SK-N-SH (cell line): ENCODE data around the gene KRTAP3-2.

Experiments
- GABPA ChIP-seq: IDR thresholded peaks from 2 replicates; pipeline ENCODE4 v1.4.0; 2012; ENCODE audit warnings: low read depth, mild to moderate bottlenecking
- MEF2A ChIP-seq: IDR thresholded peaks from 2 replicates; pipeline ENCODE4 v1.4.0; 2012; ENCODE audit warnings: low read depth, borderline replicate concordance
- SMC3 ChIP-seq: IDR thresholded peaks from 2 replicates; pipeline ENCODE4 v1.6.1; 2012; ENCODE audit warnings: low read depth, low read length, improper control_type of control experiment
- TAF1 ChIP-seq: IDR thresholded peaks from 2 replicates; pipeline ENCODE4 v1.6.1; 2012; ENCODE audit warnings: low read depth, mild to moderate bottlenecking, low read length, moderate library complexity, borderline replicate concordance
- YY1 ChIP-seq: IDR thresholded peaks from 2 replicates; pipeline ENCODE4 v1.4.0; 2012; ENCODE audit warnings: low read depth, mild to moderate bottlenecking
- TF ChIP-seq, protein P1 (sequence below): IDR thresholded peaks from 2 replicates; pipeline ENCODE4; 2012
- TF ChIP-seq, protein P2 (sequence below): fragments of 200-600 bp; sonication (generic); IDR thresholded peaks from 2 replicates; pipeline ENCODE4 v1.6.1; 2017; ENCODE audit warnings: antibody characterized with exemption, mild to moderate bottlenecking, moderate library complexity
- TF ChIP-seq, protein P3 (sequence below): IDR thresholded peaks from 2 replicates; pipeline ENCODE4 v1.4.0; 2012; ENCODE audit warnings: low read depth

DNA sequence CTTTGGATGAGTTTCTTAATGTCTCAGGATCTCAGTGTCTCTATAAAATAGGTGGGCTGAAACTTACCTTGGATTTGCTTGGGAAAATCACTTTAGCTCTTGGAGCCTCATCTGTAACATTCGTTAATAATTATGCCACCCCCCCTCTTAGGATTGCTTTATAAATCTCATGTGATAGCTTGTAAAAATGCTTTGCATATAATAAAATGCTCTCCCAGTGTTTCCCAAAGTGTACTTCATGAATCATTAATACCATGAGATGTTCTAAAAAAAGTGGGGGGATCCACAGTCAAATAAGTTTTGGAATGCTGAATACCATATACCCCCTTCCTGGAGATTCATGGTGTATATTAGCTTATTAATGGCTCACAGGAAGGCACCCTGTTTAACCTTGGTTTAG lies 38.1 kb downstream of the KRTAP3-2 start:
- TF ChIP-seq, protein P1, sequence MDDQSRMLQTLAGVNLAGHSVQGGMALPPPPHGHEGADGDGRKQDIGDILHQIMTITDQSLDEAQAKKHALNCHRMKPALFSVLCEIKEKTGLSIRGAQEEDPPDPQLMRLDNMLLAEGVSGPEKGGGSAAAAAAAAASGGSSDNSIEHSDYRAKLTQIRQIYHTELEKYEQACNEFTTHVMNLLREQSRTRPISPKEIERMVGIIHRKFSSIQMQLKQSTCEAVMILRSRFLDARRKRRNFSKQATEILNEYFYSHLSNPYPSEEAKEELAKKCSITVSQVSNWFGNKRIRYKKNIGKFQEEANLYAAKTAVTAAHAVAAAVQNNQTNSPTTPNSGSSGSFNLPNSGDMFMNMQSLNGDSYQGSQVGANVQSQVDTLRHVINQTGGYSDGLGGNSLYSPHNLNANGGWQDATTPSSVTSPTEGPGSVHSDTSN, result no peak
- TF ChIP-seq, protein P2, sequence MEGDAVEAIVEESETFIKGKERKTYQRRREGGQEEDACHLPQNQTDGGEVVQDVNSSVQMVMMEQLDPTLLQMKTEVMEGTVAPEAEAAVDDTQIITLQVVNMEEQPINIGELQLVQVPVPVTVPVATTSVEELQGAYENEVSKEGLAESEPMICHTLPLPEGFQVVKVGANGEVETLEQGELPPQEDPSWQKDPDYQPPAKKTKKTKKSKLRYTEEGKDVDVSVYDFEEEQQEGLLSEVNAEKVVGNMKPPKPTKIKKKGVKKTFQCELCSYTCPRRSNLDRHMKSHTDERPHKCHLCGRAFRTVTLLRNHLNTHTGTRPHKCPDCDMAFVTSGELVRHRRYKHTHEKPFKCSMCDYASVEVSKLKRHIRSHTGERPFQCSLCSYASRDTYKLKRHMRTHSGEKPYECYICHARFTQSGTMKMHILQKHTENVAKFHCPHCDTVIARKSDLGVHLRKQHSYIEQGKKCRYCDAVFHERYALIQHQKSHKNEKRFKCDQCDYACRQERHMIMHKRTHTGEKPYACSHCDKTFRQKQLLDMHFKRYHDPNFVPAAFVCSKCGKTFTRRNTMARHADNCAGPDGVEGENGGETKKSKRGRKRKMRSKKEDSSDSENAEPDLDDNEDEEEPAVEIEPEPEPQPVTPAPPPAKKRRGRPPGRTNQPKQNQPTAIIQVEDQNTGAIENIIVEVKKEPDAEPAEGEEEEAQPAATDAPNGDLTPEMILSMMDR, result no peak
- no peak for TF ChIP-seq SMC3
- TF ChIP-seq, protein P3, sequence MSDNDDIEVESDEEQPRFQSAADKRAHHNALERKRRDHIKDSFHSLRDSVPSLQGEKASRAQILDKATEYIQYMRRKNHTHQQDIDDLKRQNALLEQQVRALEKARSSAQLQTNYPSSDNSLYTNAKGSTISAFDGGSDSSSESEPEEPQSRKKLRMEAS, result no peak
- no peak for TF ChIP-seq GABPA
- TF ChIP-seq YY1, result no peak
- no peak for TF ChIP-seq MEF2A
- TF ChIP-seq TAF1, result no peak
